Osteoblast (primary cell): Measurements from ENCODE around the gene SLC24A1. TPM values are rescaled to one million over a fixed set of nuclear protein-coding genes. Genes with fewer than 3 reads are reported as not detected.

Experiments used
- DNase-seq: peaks from one replicate; pipeline ENCODE4 v3.0.0; 2011; ENCODE audit warnings: low spot score, mixed read lengths; ENCODE audit not compliant: insufficient read length; ENCODE audit errors: missing footprints
- H2AFZ ChIP-seq: 2 replicates; pipeline ENCODE4 v1.6.0; 2011; ENCODE audit warnings: mild to moderate bottlenecking, low read length
- H3K27ac ChIP-seq: 2 replicates; pipeline ENCODE4 v1.5.1; 2011; ENCODE audit warnings: mild to moderate bottlenecking, low read depth, low read length, moderate library complexity
- H3K27me3 ChIP-seq: 2 replicates; pipeline ENCODE4 v1.6.0; 2012; ENCODE audit warnings: mild to moderate bottlenecking, control low read depth, inconsistent platforms, low read length, moderate library complexity; ENCODE audit not compliant: insufficient read depth
- H3K36me3 ChIP-seq: 2 replicates; pipeline ENCODE4 v1.5.1; 2011; ENCODE audit warnings: mild to moderate bottlenecking, low read length, control low read depth, moderate library complexity; ENCODE audit not compliant: insufficient read depth
- H3K4me1 ChIP-seq: 2 replicates; pipeline ENCODE4 v1.5.1; 2011; ENCODE audit warnings: mild to moderate bottlenecking, low read length, control low read depth, moderate library complexity; ENCODE audit not compliant: insufficient read depth
- H3K4me2 ChIP-seq: 2 replicates; pipeline ENCODE4 v1.6.0; 2011; ENCODE audit warnings: mild to moderate bottlenecking, low read length; ENCODE audit not compliant: insufficient read depth
- H3K4me3 ChIP-seq: fragments of 200-600 bp; sonication (generic); 3 replicates; pipeline ENCODE4 v1.5.1; 2012; ENCODE audit warnings: mild to moderate bottlenecking, low read length, inconsistent platforms; ENCODE audit not compliant: insufficient read depth
- H3K79me2 ChIP-seq: 2 replicates; pipeline ENCODE4 v1.6.0; 2012; ENCODE audit warnings: mild to moderate bottlenecking, low read length, control low read depth, inconsistent platforms; ENCODE audit not compliant: insufficient read depth
- H3K9me3 ChIP-seq: 2 replicates; pipeline ENCODE4 v1.5.1; 2011; ENCODE audit warnings: low read depth, low read length, control low read depth
- H4K20me1 ChIP-seq: 2 replicates; pipeline ENCODE4 v1.6.0; 2012; ENCODE audit warnings: mild to moderate bottlenecking, low read length, control low read depth; ENCODE audit not compliant: insufficient read depth
- total RNA-seq: library from RNA; depleted of rRNA; stranded (reverse); fragments of >200 nt; gene quantifications from 2 replicates; pipeline ENCODE4 v1.2.3, GENCODE V29; 2012
- TF ChIP-seq, protein P1 (sequence below): IDR thresholded peaks from 2 replicates; pipeline ENCODE4 v1.5.1; 2011; ENCODE audit warnings: mild to moderate bottlenecking, low read depth, low read length, moderate library complexity; ENCODE audit errors: extremely low read depth

The SLC24A1 gene
- total RNA-seq, 1 donor: 10.1 TPM

DNA sequence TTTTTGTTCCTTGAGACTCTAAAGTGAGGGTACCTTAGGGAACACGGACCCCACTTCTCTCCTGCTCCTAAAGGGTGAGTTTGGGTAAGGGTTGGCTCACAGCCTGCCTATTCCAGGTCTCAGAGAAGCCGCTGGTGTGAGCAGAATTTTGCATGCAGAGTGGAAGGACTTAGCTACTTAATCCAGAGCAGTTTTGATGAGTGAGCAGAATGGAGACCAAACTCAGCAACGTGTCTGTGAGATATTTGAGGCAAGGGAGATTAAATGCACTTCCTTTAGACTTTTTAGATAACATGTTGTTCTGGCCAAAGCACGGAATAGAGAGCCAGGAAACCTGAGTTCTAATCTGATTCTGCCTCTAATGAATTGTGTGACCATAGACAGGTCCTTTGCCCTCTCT lies 5.1 kb downstream of the SLC24A1 start:
- H3K79me2 ChIP-seq: no peaks in the 10 kb centered on the region
- H3K9me3 ChIP-seq: no peaks in the 10 kb centered on the region
- no peaks in the 10 kb centered on the region for H3K4me1 ChIP-seq
- DNase-seq: no peak
- no peak overlapping the region for H3K27ac ChIP-seq
- H3K27me3 ChIP-seq: no peaks in the 10 kb centered on the region
- H3K4me3 ChIP-seq: no peak overlapping the region
- peaks cover 8% of the 10 kb centered on the region for H3K36me3 ChIP-seq
- H3K4me2 ChIP-seq: no peak overlapping the region
- TF ChIP-seq, protein P1, sequence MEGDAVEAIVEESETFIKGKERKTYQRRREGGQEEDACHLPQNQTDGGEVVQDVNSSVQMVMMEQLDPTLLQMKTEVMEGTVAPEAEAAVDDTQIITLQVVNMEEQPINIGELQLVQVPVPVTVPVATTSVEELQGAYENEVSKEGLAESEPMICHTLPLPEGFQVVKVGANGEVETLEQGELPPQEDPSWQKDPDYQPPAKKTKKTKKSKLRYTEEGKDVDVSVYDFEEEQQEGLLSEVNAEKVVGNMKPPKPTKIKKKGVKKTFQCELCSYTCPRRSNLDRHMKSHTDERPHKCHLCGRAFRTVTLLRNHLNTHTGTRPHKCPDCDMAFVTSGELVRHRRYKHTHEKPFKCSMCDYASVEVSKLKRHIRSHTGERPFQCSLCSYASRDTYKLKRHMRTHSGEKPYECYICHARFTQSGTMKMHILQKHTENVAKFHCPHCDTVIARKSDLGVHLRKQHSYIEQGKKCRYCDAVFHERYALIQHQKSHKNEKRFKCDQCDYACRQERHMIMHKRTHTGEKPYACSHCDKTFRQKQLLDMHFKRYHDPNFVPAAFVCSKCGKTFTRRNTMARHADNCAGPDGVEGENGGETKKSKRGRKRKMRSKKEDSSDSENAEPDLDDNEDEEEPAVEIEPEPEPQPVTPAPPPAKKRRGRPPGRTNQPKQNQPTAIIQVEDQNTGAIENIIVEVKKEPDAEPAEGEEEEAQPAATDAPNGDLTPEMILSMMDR: no peak
- H4K20me1 ChIP-seq: no peaks in the 10 kb centered on the region
- H2AFZ ChIP-seq: no peak overlapping the region

DNA sequence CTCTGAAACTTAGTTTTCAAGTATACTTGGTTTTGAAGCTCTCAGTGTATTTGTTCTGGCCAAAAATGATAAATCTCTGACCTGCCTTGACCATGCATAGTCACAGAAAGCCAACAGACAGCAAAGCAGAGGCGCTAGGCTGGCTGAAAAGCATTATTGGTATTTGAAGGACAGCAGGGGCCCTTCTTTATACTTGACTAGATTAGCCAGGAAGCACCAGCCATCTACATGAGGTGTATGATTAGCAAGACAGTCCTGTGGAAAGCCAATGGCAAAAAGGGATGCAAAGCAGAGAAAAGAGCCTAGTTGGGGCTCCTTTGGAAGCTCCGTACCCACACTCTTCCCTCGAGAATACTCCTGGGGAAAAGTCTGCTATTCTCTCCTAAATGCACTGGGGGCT lies 7.8 kb downstream of the SLC24A1 start:
- Histone ChIP-seq H3K27me3 (no peaks in the 10 kb centered on the region), H4K20me1 (no peaks in the 10 kb centered on the region), H3K9me3 (no peaks in the 10 kb centered on the region), H3K36me3 (peaks cover 6% of the 10 kb centered on the region), H2AFZ (no peak overlapping the region), H3K4me2 (no peak overlapping the region), H3K79me2 (no peaks in the 10 kb centered on the region), H3K4me1 (peaks cover 3% of the 10 kb centered on the region), H3K4me3 (no peak overlapping the region), H3K27ac (no peak overlapping the region)
- DNase-seq: no peak
- TF ChIP-seq, protein P1: no peak

DNA sequence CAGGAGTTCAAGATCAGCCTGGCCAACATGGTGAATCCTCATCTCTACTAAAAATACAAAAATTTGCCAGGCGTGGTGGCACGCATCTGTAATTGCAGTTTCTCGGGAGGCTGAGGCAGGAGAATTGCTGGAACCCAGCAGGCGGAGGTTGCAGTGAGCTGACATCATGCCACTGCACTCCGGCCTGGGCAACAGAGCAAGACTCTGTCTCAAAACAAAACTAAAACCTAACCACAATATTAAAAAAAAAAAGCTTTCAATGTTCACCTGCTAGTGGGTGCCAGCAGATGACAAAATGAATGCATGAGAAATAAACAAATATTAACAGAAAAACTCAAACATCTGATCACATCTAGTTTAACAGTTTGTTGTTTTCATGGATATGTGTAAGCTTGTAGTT lies 9.0 kb downstream of the SLC24A1 start:
- peaks cover 3% of the 10 kb centered on the region for H3K4me1 ChIP-seq
- no peak for DNase-seq
- no peak overlapping the region for H3K27ac ChIP-seq
- no peaks in the 10 kb centered on the region for H3K79me2 ChIP-seq
- no peaks in the 10 kb centered on the region for H3K27me3 ChIP-seq
- H3K4me3 ChIP-seq: no peak overlapping the region
- no peak overlapping the region for H2AFZ ChIP-seq
- TF ChIP-seq, protein P1: no peak
- H3K36me3 ChIP-seq: no peaks in the 10 kb centered on the region
- no peaks in the 10 kb centered on the region for H3K9me3 ChIP-seq
- H3K4me2 ChIP-seq: no peak overlapping the region
- no peaks in the 10 kb centered on the region for H4K20me1 ChIP-seq

DNA sequence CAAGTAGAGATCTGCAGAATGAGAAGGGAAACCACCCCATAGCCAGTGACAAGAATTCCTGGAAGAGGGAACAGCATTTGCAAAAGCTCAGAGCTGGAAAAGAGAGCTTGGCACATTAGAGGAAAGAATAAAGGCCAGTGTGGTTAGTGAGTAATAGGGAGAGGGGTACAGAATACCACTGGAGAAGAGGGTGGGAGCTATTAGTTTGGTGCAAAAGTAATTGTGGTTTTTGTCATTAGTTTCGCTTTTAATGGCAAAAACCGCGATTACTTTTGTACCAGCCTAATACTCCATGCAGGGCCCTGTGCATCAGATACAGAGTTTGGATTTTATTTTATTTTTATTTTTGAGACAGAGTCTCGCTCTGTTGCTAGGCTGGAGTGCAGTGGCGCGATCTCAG lies 9.8 kb downstream of the SLC24A1 start:
- TF ChIP-seq, protein P1: no peak
- Histone ChIP-seq H3K36me3 (no peaks in the 10 kb centered on the region), H3K9me3 (no peaks in the 10 kb centered on the region), H3K4me1 (peaks cover 3% of the 10 kb centered on the region), H3K4me2 (no peak overlapping the region), H2AFZ (no peak overlapping the region), H3K4me3 (no peak overlapping the region), H3K79me2 (no peaks in the 10 kb centered on the region), H4K20me1 (no peaks in the 10 kb centered on the region), H3K27ac (no peak overlapping the region), H3K27me3 (no peaks in the 10 kb centered on the region)
- DNase-seq: no peak
